Prostate gland (tissue), 2 donors: ENCODE data around the gene LRRTM4.

Source experiments
- POLR2A ChIP-seq: fragments of 450-650 bp; IDR thresholded peaks from one replicate; pipeline ENCODE4 v1.6.1; 2016; ENCODE audit warnings: antibody characterized with exemption, mild to moderate bottlenecking
- TF ChIP-seq, protein P1 (sequence below), 4 experiments: fragments of 200-600 bp in 2 of 4; fragments of 450-650 bp in 2 of 4; sonication (generic) in 2 of 4; IDR thresholded peaks; 1 replicate in 3 of 4; 2 replicates in 1 of 4; pipeline ENCODE4 v1.5.1; 2016 to 2019; ENCODE audit warnings: antibody characterized with exemption in 4 of 4, mild to moderate bottlenecking in 2 of 4, moderate library complexity in 2 of 4

DNA sequence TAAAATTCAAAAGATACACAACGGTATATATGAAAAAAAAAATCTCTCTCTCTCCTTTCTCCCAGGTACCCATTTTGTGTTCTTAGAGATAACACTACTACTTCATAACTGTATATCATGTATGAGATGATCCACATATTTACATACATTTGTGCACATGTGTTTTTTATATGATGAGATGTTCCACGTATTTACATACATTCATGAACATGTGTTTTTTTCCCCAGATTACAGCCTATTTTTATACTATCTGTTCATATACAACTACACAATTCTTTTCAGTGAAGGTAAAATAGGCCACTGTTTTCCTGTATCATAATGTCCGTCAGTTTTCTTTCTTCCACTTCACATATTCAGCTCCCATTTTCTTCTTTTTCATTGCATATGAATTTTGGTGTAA is 808.9 kb downstream of the LRRTM4 start:
- TF ChIP-seq, protein P1, sequence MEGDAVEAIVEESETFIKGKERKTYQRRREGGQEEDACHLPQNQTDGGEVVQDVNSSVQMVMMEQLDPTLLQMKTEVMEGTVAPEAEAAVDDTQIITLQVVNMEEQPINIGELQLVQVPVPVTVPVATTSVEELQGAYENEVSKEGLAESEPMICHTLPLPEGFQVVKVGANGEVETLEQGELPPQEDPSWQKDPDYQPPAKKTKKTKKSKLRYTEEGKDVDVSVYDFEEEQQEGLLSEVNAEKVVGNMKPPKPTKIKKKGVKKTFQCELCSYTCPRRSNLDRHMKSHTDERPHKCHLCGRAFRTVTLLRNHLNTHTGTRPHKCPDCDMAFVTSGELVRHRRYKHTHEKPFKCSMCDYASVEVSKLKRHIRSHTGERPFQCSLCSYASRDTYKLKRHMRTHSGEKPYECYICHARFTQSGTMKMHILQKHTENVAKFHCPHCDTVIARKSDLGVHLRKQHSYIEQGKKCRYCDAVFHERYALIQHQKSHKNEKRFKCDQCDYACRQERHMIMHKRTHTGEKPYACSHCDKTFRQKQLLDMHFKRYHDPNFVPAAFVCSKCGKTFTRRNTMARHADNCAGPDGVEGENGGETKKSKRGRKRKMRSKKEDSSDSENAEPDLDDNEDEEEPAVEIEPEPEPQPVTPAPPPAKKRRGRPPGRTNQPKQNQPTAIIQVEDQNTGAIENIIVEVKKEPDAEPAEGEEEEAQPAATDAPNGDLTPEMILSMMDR (IDR thresholded peaks at IDR 0.05) = no peak
- TF ChIP-seq POLR2A = no peak
